HG03575 (cell line): Measurements from ENCODE around the gene NOX5.
"Not testable (repeated sequence)": the region's sequence is repeated elsewhere in the genome, so short reads cannot be mapped to it uniquely, and the experiment has no call there.

ENCODE experiments used
- ATAC-seq: cut with Tn5 transposase; IDR thresholded peaks from one replicate; pipeline ENCODE4 v1.9.1; 2021; ENCODE audit not compliant: unreplicated experiment, insufficient number of reproducible peaks, low FRiP score; ENCODE audit errors: extremely low read depth

NOX5 gene, protein sequence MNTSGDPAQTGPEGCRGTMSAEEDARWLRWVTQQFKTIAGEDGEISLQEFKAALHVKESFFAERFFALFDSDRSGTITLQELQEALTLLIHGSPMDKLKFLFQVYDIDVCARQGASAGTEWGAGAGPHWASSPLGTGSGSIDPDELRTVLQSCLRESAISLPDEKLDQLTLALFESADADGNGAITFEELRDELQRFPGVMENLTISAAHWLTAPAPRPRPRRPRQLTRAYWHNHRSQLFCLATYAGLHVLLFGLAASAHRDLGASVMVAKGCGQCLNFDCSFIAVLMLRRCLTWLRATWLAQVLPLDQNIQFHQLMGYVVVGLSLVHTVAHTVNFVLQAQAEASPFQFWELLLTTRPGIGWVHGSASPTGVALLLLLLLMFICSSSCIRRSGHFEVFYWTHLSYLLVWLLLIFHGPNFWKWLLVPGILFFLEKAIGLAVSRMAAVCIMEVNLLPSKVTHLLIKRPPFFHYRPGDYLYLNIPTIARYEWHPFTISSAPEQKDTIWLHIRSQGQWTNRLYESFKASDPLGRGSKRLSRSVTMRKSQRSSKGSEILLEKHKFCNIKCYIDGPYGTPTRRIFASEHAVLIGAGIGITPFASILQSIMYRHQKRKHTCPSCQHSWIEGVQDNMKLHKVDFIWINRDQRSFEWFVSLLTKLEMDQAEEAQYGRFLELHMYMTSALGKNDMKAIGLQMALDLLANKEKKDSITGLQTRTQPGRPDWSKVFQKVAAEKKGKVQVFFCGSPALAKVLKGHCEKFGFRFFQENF

DNA sequence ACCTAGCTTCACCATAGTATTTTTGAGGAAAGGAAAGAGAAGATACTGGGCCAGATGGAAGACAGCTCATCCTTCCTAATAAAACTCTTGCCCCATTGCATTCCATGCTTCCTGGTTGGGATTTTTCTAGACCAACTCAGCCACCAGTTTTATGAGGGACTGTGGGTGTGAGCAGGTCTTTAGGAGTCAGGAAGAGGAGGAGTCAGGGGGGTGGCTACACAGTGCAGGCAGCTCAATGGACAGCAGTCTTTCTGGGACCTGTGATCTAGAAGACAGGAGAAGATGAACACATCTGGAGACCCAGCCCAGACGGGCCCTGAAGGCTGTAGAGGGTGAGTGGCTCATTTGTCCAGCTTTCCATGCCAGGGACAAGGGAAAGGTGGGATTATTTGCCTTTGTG, at the start of gene NOX5:
Gene NOX5 (plus strand): TSS at position 242 of the 400 bp plus-strand sequence. CDS start 41 bp downstream, at position 283.
- no peak for ATAC-seq

DNA sequence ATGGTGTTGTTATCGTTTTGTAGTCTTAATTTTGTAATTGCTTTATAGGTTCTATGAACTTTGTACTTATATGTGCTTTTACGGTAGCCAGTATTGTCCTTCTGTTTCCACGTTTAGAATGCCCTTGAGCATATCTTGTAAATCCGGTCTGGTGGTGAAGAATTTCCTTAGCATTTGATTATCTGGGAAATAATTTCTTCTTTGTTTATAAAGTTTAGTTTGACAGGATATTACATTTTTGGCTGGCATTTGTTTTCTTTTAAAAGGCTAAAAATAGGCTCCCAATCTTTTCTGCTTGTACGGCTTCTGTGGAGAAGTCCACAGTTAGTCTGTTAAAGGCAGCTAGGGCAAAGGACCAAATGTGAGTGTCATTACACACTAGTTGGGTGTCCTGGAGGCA, 47.5 kb upstream of the NOX5 start:
- no peak for ATAC-seq

DNA sequence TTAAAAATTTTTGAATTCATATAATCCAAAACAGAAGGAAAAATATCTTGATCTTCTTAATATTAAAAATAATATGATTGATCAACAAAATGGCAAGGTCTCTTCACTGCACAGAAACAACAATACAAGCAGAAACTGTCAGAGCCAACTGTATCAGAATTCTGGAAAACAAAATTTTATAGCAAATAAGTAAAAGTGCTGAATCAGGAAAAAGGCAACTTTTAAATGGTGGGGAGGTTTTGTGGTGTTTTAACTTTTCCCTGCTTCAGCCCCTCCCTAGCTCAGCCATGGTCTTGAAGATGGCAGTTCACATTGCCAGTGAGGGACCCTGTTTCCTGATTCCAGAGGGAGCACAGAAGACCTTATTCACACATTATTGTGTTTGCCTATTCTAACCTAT, 46.5 kb upstream of the NOX5 start:
- ATAC-seq, result no peak

DNA sequence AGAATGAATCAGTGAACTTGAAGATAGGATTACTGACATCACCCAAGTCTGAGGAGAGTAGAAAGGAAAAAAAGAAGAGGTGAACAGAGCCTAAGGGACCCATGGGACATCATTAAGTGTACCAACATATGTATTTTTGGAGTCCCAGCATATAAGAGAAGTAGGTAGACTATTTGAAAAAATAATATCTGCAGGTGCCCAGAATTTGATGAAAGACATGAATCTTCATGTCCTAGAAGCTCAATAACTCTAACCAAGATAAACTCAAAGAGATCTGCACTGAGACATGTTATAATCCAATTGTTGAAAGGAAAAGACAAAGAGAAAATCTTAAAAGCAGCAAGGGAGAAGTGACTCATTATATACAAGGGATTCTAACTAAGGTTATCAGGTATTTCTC, 45.2 kb upstream of the NOX5 start:
- no peak for ATAC-seq

DNA sequence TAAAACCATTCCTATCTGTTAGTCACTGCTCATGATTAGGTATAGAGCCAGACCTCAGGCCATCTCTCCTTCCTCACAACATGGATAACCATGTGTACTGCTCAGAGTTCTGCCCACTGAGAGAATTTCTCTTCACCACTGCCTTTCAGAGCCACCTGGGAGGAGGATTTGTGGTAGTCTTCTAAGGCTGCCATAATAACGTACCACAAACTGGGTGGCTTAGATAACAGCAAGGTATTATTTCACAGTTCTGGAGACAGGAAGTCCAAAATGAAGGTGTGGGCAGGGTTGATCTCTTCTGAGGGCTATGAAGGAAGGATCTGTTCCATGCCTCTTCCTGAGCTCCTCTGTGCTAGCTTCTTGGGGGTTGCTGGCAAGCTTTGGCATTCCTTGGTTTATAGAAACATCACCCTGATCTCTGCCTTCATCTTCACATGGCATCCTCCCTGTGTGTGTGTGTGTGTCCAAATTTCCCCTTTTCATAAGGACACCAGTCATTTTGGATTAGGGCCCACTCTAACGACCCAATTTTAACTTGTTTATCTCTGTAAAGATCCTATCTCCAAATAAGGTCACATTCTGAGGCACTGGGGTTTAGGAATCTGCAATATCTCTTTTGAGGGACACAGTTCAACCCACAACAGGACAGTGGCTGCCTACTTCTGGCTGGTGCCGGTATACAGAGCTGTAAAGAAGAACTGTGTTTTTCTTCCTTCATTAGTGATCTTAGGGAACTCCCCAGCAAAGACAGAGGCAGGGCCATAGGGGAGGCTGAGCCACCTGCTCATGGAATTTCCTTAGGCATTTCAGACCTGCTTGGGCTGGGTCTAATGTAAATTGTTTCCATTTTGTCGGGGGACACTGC, 42.1 kb upstream of the NOX5 start:
- no peak for ATAC-seq

DNA sequence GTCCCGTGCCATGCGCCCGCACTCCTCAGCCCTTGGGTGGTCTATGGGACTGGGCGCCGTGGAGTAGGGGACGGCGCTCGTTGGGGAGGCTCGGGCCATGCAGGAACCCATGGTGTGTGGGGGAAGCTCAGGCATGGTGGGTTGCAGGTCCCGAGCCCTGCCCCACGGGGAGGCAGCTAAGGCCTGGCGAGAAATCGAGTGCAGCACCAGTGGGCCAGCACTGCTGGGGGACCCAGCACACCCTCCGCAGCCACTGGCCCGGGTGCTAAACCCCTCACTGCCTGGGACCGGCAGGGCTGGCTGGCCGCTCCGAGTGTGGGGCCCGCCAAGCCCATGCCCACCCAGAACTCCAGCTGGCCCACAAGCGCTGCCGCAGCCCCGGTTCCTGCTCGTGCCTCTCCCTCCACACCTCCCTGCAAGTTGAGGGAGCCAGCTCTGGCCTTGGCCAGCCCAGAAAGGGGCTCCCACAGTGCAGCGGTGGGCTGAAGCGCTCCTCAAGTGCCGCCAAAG, 38.8 kb upstream of the NOX5 start:
- ATAC-seq, result not testable (repeated sequence)

DNA sequence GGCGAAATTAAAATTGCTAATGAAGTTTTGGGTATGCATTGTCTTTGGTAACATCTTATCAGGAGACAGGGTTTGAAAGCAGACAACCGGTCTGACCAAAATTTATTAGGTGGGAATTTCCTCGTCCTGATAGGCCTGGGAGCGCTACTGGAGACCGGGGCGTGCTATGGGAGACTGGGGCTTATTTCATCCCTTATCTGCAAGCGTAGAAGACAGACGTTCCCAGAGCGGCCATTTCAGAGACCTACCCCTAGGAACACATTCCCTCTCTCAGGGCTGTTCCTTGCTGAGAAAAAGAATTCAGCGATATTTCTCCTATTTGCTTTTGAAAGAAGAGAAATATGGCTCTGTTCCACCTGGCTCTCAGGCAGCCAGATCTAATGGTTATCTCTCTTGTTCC, 37.1 kb upstream of the NOX5 start:
- ATAC-seq, result not testable (repeated sequence)

DNA sequence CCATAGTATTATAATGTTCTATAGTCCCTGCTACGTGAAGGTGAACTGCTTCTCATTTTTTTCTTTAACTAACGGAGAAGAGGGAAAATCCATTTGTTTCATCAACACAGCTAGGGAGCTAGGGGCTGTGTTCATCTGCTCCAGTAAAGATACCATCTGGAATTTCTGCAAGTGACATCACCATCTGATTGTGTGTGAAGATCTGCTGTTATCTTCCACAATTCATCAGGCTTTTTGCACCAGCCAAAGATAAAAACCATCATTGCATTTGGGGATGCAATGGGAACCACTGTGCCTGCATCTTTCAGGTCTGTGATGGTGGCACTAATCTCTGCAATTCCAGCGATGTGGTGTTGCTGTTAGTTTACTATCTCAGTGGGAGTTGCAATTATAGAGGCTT, 35.5 kb upstream of the NOX5 start:
- ATAC-seq, result no peak

DNA sequence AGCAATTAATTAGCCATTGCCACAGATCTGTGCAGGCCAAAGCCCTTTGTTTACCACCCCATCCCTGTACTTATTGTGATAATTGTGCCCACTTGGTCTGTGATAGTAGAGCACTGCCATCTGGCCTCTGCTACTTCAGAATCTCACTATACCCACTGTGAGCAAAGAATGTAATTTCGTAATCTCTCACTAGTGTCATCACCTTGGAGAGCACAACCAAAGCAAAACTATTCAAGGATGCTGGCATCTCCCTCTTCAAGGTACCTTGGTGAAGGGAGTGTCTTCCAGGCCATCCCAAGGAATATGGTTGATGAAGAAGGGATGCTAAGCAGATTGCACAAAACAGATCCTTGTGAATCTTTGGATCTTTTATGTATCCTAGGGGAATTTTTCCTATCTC, 34.7 kb upstream of the NOX5 start:
- ATAC-seq, result no peak

DNA sequence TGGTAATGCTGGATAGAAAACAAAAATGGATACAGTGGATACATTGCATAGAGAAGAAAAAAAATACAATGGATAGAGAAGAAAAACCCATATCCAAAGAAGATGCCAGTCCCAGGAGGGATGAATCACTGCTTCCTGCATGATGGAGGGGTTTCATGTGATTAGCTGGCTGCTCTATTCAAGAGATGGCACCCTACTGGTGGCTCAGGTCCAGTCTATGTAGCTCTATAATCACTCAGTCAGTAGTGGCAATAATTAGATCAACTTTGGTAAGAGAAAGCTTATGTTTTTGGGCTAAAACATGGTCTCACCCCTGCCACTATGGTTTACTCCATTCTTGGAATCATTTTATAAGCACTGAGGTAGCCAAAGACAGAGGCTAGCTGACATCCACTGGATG, 33.7 kb upstream of the NOX5 start:
- ATAC-seq, result no peak

DNA sequence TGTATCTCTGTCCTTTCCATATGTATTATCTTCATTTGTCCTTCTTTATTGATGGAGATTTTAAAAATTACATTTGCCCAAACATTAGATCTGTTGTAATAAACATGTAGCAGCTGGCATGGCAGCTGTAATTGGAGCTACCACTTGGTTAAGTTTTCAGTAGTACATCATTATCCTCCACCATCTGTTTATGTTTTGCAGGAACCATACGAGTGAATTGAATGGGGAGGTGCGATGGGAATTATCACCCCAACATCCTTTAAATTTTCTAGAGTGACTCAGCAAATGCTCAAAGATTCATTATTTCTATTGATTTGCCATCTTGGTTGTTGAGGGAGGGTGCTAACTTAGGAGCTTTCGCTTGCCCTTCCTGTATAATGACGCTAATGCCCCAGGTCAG, 32.6 kb upstream of the NOX5 start:
- no peak for ATAC-seq

DNA sequence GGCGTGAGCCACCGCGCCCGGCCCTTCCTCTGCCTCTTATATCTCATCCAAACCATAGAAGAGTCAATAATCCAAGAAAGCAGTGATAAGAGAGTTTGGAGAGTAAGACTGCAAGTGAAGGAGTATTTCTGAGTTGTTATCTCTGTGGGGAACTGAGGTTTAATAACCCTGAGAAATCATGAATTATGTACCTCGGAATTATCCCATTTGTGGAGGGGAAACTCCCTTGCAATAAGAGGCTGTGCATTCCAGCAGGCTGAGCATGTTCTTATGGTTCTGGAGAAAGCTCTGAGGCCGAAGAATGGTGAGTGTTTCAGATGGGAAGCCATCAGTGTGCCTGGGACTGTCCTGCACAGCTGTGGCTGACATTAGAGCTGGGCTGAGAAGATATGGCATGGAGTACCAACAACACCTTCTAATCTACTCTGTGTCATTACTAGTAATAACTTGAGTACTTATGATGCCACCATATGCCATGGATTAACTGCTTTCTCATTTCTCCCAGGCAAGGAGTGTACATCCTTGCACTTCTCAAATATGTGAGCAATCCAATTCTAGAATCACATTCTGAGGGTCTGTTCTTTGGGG, 31.4 kb upstream of the NOX5 start:
- ATAC-seq, result no peak

DNA sequence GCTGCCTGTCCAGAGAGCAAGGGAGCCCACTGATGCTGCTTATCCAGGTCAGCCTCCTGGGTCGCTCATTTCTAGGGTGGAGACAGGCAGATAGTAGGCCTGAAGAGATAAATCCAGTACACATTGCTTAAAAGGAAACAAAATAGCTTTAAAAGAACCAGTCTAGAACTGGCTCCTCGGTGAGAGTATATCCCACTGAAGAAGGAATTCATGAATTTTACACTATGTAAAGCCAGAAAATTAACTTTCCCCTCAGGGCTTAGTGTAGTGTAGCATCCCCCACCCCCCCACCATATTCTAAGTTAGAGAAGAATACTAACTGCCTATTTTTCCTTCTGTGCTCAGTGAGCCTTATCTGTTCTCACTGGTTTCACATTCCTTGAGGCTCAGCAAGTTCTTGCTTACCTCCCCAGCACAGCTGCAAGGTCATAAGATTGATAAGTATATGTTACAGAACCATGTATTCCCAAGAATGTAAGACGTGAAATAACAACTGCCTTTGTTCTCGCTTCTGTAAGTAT, 30.5 kb upstream of the NOX5 start:
- ATAC-seq, result no peak

DNA sequence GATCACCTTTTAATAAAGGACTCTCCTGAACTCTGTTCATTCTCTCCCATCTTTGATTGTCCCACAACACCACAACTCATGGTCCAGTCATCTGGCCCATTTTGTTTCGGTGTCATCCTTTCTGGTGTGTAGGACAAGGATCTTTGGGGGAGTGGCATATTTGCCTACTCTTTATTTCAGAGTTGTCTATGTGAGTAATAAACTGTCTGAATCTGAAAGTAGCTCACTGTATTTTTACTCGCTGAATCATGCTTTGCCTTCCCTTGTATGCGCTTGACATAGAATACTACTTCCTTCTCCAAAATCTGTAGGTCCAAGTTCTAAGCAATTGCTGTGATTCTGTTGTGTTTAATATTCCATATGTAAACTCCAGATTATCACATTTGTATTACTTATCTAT, 29.9 kb upstream of the NOX5 start:
- no peak for ATAC-seq

DNA sequence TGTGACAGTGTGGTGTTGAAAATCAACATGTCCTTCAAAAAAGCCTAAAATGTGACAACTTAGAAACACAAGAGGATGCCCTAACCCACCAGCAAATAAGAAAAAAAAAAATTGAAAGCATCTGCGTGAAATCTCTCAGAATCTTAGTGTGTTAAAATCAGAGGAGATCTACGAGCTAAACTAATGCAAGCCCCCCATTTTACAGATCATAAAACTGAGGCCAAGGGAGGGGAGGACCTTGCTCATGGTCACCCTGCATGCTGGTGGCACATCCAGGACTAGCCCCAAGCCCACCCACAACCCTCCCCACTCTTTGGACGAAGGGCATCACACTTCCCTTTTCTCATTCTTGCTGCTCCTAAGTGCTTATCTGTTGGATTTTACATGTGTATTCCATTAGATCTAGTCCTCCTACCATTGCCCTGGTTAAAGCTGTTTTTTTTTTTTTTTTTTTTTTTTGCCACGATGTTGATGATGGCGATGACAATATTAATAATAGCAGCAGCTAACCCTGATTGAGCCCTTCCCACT, 29.1 kb upstream of the NOX5 start:
- ATAC-seq, result no peak

DNA sequence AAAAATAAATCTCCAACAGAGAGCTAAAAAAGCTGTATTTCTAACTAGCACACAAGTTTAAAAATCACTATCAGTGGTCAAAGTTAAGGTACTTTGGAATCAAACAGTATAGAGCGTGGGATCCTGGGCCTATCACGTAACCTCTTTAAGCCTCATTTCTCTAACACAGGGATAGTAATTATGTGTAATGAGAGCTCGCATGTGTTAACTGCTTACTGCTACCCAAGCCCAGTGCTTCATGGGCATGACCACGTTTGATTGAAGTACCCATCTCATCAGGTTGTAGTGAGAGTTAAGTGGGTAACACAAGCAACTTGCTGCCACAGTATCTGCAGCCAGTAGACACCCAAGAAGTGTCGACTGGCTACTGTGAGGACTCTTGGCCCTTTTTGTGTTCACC, 28.2 kb upstream of the NOX5 start:
- no peak for ATAC-seq

DNA sequence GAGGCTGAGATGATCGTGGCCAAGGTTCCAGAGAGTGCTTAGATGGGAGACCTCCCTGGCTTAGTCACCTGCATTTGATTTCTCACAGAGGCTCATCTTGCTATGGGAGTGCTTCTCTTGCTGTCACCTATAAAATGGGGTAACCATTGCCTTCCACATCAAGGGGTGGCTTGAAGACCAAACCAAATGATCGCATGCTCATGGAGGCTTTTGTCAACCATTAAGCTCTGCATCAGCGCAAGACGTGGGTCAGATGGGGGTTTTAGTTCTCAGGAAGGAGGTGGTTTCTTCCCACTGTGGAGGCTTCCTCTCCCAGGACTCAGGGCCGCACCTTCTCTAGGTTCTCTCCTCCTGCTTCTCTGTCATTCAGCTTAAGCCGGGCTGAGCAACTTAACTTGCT, 27.4 kb upstream of the NOX5 start:
- no peak for ATAC-seq

DNA sequence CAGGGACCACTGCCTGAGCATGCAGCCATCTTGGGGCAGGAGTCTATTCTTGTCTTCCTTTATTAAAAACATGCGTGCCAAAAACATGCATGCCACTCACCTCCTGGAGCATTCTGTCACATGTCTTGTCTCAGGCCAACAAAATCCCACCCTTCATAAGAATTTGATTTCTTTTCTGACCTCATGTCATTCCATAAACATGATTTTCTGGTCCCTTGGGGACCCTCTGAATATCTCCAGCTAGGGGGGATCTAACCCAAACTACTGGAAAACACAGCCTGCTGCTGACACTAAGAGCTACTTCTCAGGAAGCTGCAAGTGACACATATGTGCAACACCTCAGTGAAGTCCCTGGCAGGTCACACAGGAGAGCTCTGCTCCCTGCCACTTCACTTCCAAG, 26.8 kb upstream of the NOX5 start:
- ATAC-seq, result no peak
